ENCODE results near the gene CD96.

DNA sequence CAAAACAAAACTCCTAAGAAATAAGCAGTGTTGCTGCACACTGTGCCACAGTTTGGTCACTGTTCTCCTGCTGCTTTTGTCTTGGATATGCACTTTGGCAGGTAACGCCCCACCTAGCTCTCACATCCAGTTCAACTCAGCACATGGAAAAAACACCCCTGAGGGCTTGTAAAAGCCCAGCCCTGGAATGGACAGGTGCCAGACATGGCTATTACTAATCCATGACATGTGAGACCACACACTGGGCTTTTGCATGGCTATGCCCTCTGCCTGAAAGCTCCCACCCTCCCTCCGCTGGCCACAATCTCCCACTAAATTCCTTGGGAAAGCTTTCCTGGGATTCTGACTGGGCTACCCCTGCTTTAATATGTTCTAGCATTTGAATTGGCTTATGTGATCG, 77.8 kb downstream of the CD96 start:
- no peak for TF ChIP-seq GATA1 (IDR thresholded peaks at IDR 0.05; ENCODE audit: low read depth, low read length)
- no peak for TF ChIP-seq POLR2A (IDR thresholded peaks at IDR 0.05; ENCODE audit: low read length)
